Brain microvascular endothelial cell (primary cell): ENCODE results near the gene MSANTD1.

Source experiments
- DNase-seq: peaks from one replicate; pipeline ENCODE4 v3.0.0-alpha.2; 2020
- H3K27ac ChIP-seq: fragments of 250-450 bp; sonication (Bioruptor Pico); 2 replicates; pipeline ENCODE4 v1.5.1; 2020; ENCODE audit warnings: mild to moderate bottlenecking, moderate library complexity
- H3K27me3 ChIP-seq: fragments of 250-450 bp; sonication (Bioruptor Pico); replicated peaks from 2 replicates; pipeline ENCODE4 v1.5.1; 2020; ENCODE audit warnings: mild to moderate bottlenecking
- H3K36me3 ChIP-seq: fragments of 250-450 bp; sonication (Bioruptor Pico); replicated peaks from 2 replicates; pipeline ENCODE4 v1.5.1; 2020; ENCODE audit warnings: mild to moderate bottlenecking
- H3K4me3 ChIP-seq: 2 replicates; pipeline ENCODE4 v1.5.1; 2011; ENCODE audit warnings: low read depth, mild to moderate bottlenecking, control low read depth, low read length, moderate library complexity
- CTCF ChIP-seq: IDR thresholded peaks from 2 replicates; pipeline ENCODE4 v1.5.1; 2011; ENCODE audit warnings: low read depth, mild to moderate bottlenecking, moderate library complexity, low read length, control low read depth, inconsistent platforms; ENCODE audit errors: missing control alignments
- in situ Hi-C: cut with HindIII; loops from 2 replicates; pipeline ENCODE4 v1.10.0; 2017; ENCODE audit warnings: low sequenced_read_pairs, low pct_ligation_motif_present

Gene MSANTD1

GRCh38 chr4:3269991-3270611, 21.1 kb downstream of the MSANTD1 start:
- in situ Hi-C loops, result no loop called here

GRCh38 chr4:3271131-3271530, 22.2 kb downstream of the MSANTD1 start:
- TF ChIP-seq CTCF, result no peak
- no peak for DNase-seq
- Histone ChIP-seq H3K36me3 (no peaks in the 10 kb centered on the region), H3K27me3 (no peaks in the 10 kb centered on the region), H3K4me3 (no peak overlapping the region), H3K27ac (no peak overlapping the region)
- in situ Hi-C loops, result no loop called here

More at GRCh38 chr4:3269991-3270611, 21.1 kb downstream of the MSANTD1 start:
- Histone ChIP-seq H3K27ac (no peak overlapping the region), H3K36me3 (no peaks in the 10 kb centered on the region), H3K27me3 (no peaks in the 10 kb centered on the region), H3K4me3 (no peak overlapping the region)
- no peak for DNase-seq
- no peak for TF ChIP-seq CTCF

- Histone ChIP-seq H3K27ac (no peak overlapping the region), H3K4me3 (no peak overlapping the region), H3K36me3 (no peaks in the 10 kb centered on the region), H3K27me3 (no peaks in the 10 kb centered on the region)
- no peak for TF ChIP-seq CTCF
- in situ Hi-C loops, result no loop called here
- peak; percentile 41 for DNase-seq
These were observed 28.0 kb downstream of the MSANTD1 start for GRCh38 chr4:3276986-3277385.

GRCh38 chr4:3280466-3280865, 31.5 kb downstream of the MSANTD1 start:
- in situ Hi-C loops, result no loop called here
- no peak for TF ChIP-seq CTCF
- DNase-seq, result no peak
- Histone ChIP-seq H3K27ac (no peak overlapping the region), H3K4me3 (no peak overlapping the region), H3K27me3 (no peaks in the 10 kb centered on the region), H3K36me3 (no peaks in the 10 kb centered on the region)

- DNase-seq, result no peak
- H3K27me3 ChIP-seq, result peaks cover 4% of the 10 kb centered on the region
- in situ Hi-C loops, result no loop called here
These were observed 34.5 kb downstream of the MSANTD1 start for GRCh38 chr4:3283483-3283882.

More at GRCh38 chr4:3283483-3283882, 34.5 kb downstream of the MSANTD1 start:
- Histone ChIP-seq H3K36me3 (no peaks in the 10 kb centered on the region), H3K4me3 (no peak overlapping the region), H3K27ac (no peak overlapping the region)
- no peak for TF ChIP-seq CTCF
